Measurements from ENCODE around the gene BPNT1. TPM values are rescaled to one million over a fixed set of nuclear protein-coding genes. Genes with fewer than 3 reads are reported as not detected.

The BPNT1 gene
- total and polyA plus RNA-seq, 2 of the 13 experiments (the other 11 are each of a cell fraction or from before 2014, with no cell fraction given): 35.2 to 43.9 TPM

GRCh38 chr1:220089650-220090556 is at the start of gene BPNT1 (continued):
- TF ChIP-seq ZNF564 (CRISPR knock-in tag; IDR thresholded peaks at IDR 0.05) (no peak), ZMYM3 (CRISPR knock-in tag; IDR thresholded peaks at IDR 0.05) (0 out of 2 replicates have a peak, but pooled peaks have one; percentile 19), ZNF781 (CRISPR knock-in tag; IDR thresholded peaks at IDR 0.05; ENCODE audit: borderline replicate concordance, not compliant biosample characterization) (peak; percentile 59), TEAD3 (CRISPR knock-in tag; optimal IDR thresholded peaks at IDR 0.05; ENCODE audit: borderline replicate concordance) (peak; percentile 81), ZNF883 (CRISPR knock-in tag; IDR thresholded peaks at IDR 0.05; ENCODE audit: not compliant biosample characterization) (no peak), AHR (CRISPR knock-in tag; IDR thresholded peaks at IDR 0.05) (no peak), FOXK1 (CRISPR knock-in tag; IDR thresholded peaks at IDR 0.05; ENCODE audit: borderline replicate concordance, low read depth) (peak; percentile 71), RXRA (CRISPR knock-in tag; IDR thresholded peaks at IDR 0.05) (no peak), ARNT (IDR thresholded peaks at IDR 0.05) (no peak), HCFC1 (IDR thresholded peaks at IDR 0.05; ENCODE audit: low read depth, low read length) (peak; percentile 38; the same call in 1 of the 2 replicates), JUNB (CRISPR knock-in tag; IDR thresholded peaks at IDR 0.05; ENCODE audit: borderline replicate concordance) (no peak), ZNF589 (CRISPR knock-in tag; conservative IDR thresholded peaks at IDR 0.05) (no peak), PCBP2 (optimal IDR thresholded peaks at IDR 0.05; ENCODE audit: low read depth, low read length, poor library complexity, severe bottlenecking) (no peak), TRIM22 (IDR thresholded peaks at IDR 0.05) (no peak), ZNF530 (CRISPR knock-in tag; IDR thresholded peaks at IDR 0.05; ENCODE audit: low read depth) (no peak), ZNF557 (CRISPR knock-in tag; IDR thresholded peaks at IDR 0.05) (no peak), ERF (CRISPR knock-in tag; IDR thresholded peaks at IDR 0.05) (peak; percentile 43; the same call in 1 of the 2 replicates), CBX5 (CRISPR knock-in tag; IDR thresholded peaks at IDR 0.05; ENCODE audit: borderline replicate concordance) (no peak), YEATS2 (CRISPR knock-in tag; IDR thresholded peaks at IDR 0.05; ENCODE audit: borderline replicate concordance) (peak; percentile 86; the same call in 1 of the 2 replicates), ISX (CRISPR knock-in tag; conservative IDR thresholded peaks at IDR 0.05) (no peak), E2F5 (CRISPR knock-in tag; conservative IDR thresholded peaks at IDR 0.05) (no peak), FOXJ3 (CRISPR knock-in tag; IDR thresholded peaks at IDR 0.05; ENCODE audit: borderline replicate concordance) (no peak), HNRNPL (IDR thresholded peaks at IDR 0.05; ENCODE audit: low read depth, low read length) (no peak), ZBTB2 (CRISPR knock-in tag; IDR thresholded peaks at IDR 0.05; ENCODE audit: low read depth) (no peak), ZNF460 (CRISPR knock-in tag; IDR thresholded peaks at IDR 0.05; ENCODE audit: borderline replicate concordance) (no peak), THAP8 (CRISPR knock-in tag; IDR thresholded peaks at IDR 0.05; ENCODE audit: borderline replicate concordance) (no peak), MZF1 (CRISPR knock-in tag; IDR thresholded peaks at IDR 0.05; ENCODE audit: borderline replicate concordance) (no peak)

All from HepG2 (cell line).